ENCODE data around the gene ARPP21.

ARPP21 gene

GRCh38 chr3:35737934-35738706 lies 98.8 kb downstream of the ARPP21 start:
- DNase-seq = no peak

GRCh38 chr3:35739181-35739809 lies 100.0 kb downstream of the ARPP21 start:
- DNase-seq = no peak

GRCh38 chr3:35739964-35740527 lies 100.7 kb downstream of the ARPP21 start:
- no peak for DNase-seq

- no peak for DNase-seq
Measured at GRCh38 chr3:35743218-35743617, 103.9 kb downstream of the ARPP21 start.

GRCh38 chr3:35744419-35744818 lies 105.1 kb downstream of the ARPP21 start:
- DNase-seq = no peak

DNA sequence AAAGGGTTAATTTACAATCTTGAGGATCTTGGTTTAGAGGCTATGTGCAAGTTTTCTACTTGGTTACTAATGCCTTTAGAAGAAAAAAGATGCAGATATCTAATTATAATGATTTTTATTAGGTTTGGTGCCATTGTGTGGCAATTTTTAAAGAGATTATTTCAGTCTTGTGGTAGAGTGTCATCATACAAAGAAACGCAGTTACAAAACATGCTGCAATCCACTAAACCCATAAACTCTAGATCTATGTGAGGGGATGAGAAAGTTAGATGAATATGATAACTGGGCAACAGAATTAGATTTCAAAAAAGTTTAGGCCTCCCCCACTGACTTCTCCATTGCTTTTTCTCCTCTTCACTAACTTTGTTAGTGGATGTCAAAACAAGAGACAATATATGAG lies 106.0 kb downstream of the ARPP21 start:
- no peak for DNase-seq

DNA sequence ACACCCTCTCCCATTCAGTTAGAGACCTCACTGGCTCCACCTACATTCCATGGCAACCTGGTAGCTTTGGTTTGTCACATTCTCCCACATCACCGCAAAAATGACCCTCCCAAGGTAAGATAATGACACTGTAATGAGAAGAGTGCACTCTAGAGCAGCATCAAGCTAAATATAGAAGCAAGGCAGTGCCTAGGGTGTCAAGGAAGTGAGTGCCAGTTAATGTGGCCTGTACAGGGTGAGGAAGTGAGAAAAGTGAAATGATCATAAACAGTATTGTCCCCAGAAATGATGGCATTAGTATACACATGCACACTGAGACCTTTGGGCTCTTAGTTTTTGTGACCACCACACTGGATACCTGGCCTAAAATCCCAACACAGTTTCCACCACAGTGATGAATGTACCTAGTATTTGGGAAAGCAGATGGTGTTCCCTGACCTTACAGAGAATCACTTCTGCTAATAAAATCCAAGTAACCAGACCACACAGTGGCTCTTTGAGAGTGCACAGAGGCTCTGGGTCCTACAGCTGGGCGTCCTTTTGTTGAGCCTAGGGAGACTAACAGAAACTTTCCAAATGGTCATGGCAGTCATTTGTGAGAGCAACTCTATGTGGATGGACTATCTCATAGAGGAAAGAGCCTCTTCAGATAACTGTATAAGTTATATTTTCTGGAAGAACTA lies 106.6 kb downstream of the ARPP21 start:
- no peak for DNase-seq

- DNase-seq = no peak
Measured at GRCh38 chr3:35746492-35746891, 107.2 kb downstream of the ARPP21 start.

- DNase-seq = no peak
Measured at GRCh38 chr3:35748144-35748543, 108.8 kb downstream of the ARPP21 start.

- no peak for DNase-seq
Measured at GRCh38 chr3:35751207-35751606, 111.9 kb downstream of the ARPP21 start.

DNA sequence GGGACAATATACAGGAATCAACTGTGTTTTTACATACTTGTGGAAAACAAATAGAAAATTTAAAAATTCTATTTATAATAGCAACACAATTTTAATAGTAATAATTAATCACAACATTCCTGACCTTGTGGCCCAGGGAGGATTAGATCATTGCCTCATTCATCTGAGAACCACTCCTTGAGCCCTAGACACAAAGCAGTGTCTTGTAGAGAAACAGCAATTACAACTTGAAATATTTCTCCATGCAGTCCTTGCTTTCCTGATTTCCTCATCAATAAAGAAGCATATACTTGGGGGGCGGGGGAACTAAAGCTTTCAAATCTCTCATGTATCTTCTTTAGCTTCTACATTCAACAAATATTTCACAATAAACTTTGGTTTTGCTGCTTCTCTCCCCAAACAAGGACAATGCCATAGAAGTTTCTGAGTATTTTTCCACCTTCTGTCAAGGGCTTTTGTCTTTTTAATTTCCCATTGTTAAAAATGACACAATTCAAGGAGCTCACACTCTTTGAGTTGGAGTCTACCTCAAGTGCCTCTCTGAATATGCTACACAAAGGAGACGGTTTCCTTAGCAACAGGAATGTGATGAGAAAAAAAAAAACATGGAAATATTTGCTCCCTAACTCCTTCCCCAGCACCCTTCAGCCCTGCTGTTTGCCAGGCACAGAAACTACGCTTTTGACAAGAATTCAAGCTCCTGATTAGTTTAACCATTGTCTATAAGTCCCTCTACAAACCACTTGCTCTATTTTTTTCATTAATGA lies 118.8 kb downstream of the ARPP21 start:
- no peak for DNase-seq

DNA sequence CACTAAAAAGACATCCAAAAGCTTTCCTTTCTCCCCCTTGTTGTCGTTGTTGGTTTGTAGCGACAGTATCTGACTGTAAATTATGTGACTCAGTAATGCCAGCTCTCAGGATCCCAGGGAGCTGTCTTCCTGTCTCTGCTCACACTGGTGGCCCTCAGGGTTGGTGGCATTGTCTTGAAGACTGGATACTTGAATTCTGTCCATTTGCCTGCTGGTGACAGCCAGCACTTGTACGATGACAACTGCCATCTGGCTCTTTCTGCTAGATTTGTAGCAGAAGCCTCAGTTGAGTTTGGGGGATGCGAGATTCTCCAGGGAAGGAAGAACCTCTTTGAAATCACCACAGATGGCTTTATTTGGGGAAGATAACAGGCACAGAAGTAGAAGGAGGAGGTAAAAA lies 120.8 kb downstream of the ARPP21 start:
- no peak for DNase-seq

- no peak for DNase-seq
Measured at GRCh38 chr3:35761311-35761710, 122.0 kb downstream of the ARPP21 start.

GRCh38 chr3:35772381-35773015 lies 133.2 kb downstream of the ARPP21 start:
- DNase-seq = no peak

GRCh38 chr3:35773417-35773816 lies 134.1 kb downstream of the ARPP21 start:
- DNase-seq = no peak

DNA sequence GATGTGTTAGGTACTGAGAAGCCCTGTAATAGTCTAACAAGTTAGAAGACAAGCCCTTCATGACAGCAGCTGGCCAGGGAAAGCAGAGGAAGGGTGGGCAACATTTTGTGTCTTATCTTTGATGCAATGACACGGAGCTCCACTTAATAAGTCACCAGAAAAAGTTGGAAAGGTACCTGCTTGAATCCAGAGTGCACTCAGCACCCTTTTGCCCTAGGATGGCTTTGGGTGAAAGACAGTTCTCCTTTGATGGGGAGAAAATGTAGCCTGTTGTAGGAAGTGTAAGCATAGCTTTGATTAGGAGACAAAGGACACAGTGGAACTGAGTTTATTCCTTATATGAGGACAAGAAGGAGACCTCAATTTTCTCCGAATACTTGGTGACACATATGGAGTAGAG lies 137.0 kb downstream of the ARPP21 start:
- DNase-seq = no peak

- DNase-seq = no peak
Measured at GRCh38 chr3:35777065-35777464, 137.7 kb downstream of the ARPP21 start.

DNA sequence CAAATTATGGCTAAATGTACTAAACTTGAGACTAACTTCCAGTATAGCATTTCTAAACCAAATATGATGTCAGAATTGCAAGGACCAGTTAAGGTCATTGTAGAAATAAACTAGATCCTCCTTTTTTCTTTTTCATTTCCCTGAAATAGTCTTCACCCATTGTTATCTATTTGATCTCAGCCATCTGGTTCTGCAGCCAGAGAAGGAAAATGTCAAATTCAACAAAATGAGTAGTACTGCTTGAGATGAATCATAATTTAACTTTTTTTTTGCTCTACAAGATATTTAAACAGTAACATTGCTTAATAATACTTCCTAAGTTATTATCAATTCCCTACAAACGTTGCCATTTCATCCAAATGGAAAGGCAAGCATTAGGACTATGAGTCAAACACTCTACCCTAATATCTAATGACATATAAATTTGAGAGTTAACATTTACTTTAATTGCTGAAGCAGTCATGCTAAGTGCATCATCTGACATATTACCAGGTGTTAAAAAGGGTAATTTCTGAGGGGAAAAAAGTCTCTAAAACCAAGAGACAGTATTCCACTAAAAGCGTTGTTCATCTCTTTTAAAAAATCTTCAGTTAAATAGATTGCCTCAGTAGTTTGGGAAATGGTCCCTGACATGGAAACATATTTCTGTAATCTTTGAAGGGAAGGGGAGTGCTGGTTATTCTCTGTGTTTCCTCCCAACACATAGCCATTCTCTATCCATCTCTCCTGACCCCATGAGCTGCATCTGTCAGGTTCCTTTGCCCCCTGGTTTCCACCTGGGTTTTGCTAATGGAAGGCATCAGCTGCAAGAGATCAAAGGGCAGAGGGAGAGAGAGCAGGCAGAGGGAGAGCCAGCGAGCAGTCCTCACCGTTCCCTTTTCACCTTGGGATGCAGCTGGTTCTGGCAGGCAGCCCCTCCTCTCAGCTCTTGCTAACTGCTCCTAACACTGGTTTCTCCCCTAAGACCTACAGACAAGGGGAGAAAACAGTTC lies 138.5 kb downstream of the ARPP21 start:
- DNase-seq = no peak

DNA sequence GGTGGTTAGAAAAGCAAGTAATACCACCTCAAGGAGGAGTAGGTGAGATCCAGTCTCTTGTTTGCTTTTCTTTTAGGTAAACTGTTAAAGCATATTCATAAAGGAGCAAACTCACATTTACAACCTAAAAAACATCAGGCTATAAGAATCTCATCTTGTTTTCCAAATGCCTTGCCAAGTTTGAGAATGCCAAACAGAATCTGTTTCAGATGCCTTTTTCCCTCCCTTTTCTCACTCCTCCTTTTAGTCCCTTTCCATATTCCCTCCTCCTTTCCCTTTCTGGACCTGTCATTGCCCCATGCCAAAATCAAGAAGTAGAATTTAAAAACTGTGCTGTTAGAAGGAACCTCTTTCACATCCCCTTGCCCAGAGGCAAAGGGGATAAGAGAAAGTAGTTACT lies 140.3 kb downstream of the ARPP21 start:
- DNase-seq = no peak

DNA sequence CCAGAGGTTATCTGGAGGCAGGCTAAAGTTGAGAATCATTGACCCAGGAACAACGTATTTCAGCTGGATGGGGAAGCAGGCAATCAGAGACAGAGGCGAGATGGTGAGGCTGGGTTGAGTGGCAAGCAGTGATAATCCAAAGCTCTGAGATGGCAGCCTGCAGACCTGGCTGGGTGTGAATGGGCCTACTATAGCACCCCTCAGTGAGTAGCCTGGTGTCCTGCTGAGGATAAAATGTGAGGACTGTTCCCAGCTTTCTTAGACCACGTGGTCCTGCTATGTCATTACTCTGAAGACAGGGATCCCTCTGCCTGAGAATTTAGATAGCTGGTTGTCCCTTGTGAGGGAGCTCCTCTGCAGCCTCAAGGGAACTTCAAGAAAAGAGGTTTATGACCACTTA lies 141.5 kb downstream of the ARPP21 start:
- DNase-seq = no peak

DNA sequence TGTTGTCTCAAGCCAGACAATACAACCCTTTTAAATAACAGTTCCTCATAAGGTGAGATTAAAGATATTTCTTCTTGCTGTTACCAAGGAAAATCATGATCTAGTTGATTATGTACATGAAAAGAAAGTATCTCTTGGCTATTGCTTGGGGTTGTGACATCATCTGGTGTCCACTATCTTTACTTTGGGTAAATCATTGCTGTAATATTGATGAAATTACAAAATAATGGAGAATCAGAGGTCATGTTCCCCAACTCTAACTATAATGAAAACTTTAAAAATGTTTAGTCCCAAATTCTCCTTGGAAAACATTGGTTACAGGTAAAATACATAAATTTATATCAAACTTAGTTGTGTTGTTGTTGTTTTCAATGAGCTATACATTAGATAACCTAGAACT lies 142.2 kb downstream of the ARPP21 start:
- DNase-seq = no peak

Data from fibroblast of skin of right biceps (primary cell).